Activated T-helper 1 cell treated with anti-CD3 and anti-CD28 coated beads, Interleukin-2, amount 50 U/mL, for 16 hours (primary cell): ENCODE results near the gene CNIH2.

Experiments
- DNase-seq, 2 donors: peaks; one replicate each; pipeline ENCODE4 v3.0.0-alpha.2; 2020; ENCODE audit warnings: low read depth in 1 of 2, low spot score in 1 of 2

Gene CNIH2

DNA sequence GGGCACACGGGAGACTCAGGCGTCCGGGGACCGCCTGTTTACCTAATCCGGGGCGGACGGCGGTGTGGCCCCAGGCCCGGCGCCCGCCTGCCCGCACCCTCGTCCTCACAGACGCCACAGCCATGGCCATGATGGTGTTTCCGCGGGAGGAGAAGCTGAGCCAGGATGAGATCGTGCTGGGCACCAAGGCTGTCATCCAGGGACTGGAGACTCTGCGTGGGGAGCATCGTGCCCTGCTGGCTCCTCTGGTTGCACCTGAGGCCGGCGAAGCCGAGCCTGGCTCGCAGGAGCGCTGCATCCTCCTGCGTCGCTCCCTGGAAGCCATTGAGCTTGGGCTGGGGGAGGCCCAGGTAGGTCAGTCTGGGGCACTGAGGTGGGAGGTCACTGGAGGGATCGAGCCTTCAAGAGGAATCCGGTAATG is 19.5 kb upstream of the CNIH2 start:
- no peak for DNase-seq

DNA sequence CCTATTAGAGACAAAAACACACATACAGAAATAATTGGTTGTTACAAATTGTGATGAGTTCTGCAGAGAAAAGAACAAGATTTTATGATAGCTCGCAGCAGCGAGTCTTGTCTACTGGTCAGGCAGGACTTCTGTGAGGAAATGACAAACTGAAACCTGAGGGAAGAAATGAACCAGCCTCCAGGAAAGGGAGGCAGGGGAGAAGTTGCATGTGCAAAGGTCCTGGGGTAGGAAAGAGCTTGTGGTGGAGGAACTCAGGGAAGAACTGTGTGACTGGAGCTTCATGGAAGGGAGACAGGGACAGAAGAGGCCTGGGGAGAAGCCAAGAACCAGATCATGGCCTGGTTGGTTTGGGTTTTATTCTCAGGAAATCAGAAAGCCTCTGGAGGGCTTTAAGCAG is 18.8 kb upstream of the CNIH2 start:
- no peak for DNase-seq

- no peak for DNase-seq
Measured at GRCh38 chr11:66259956-66260355, 18.0 kb upstream of the CNIH2 start.

DNA sequence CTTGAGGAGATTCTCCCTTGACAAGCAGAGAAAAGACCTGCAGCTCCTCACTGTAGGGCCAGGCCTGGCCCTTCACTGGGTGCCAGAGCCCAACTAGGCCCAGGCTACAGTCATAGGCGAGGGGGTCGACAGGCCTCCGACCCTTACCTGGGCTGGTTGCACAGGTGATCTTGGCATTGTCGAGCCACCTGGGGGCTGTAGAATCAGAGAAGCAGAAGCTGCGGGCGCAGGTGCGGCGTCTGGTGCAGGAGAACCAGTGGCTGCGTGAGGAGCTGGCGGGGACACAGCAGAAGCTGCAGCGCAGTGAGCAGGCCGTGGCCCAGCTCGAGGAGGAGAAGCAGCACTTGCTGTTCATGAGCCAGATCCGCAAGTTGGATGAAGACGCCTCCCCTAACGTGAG is 16.4 kb upstream of the CNIH2 start:
- DNase-seq = no peak

- no peak for DNase-seq
Measured at GRCh38 chr11:66262191-66262590, 15.8 kb upstream of the CNIH2 start.

DNA sequence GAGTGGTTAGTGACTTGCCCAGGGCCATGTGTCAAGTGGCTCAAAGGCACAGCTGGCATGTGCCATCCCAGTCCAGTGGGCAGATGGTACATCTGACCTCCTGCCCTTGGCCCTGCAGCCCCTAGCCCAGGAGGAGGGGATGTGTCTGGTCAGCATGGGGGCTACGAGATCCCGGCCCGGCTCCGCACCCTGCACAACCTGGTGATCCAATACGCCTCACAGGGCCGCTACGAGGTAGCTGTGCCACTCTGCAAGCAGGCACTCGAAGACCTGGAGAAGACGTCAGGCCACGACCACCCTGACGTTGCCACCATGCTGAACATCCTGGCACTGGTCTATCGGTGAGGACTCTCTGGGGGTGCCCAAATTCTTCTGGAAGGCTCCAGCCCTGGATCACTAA is 15.3 kb upstream of the CNIH2 start:
- DNase-seq = no peak

- DNase-seq = no peak
Measured at GRCh38 chr11:66263231-66263630, 14.7 kb upstream of the CNIH2 start.

DNA sequence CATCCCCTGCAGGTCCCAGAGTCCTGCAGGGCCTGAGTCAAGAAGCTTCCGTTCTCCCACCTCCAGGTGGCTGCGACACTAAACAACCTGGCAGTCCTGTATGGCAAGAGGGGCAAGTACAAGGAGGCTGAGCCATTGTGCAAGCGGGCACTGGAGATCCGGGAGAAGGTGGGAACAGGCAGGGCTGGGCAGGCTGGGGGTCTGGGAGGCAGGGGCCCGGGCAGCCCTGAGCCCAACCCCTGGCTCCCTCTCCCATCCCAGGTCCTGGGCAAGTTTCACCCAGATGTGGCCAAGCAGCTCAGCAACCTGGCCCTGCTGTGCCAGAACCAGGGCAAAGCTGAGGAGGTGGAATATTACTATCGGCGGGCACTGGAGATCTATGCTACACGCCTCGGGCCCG is 14.2 kb upstream of the CNIH2 start:
- DNase-seq = no peak

- DNase-seq = no peak
Measured at GRCh38 chr11:66264383-66264782, 13.6 kb upstream of the CNIH2 start.

- no peak for DNase-seq
Measured at GRCh38 chr11:66264914-66265313, 13.1 kb upstream of the CNIH2 start.

GRCh38 chr11:66265531-66266377 is 12.2 kb upstream of the CNIH2 start:
- DNase-seq = no peak

- DNase-seq = no peak
Measured at GRCh38 chr11:66266378-66267038, 11.5 kb upstream of the CNIH2 start.

DNA sequence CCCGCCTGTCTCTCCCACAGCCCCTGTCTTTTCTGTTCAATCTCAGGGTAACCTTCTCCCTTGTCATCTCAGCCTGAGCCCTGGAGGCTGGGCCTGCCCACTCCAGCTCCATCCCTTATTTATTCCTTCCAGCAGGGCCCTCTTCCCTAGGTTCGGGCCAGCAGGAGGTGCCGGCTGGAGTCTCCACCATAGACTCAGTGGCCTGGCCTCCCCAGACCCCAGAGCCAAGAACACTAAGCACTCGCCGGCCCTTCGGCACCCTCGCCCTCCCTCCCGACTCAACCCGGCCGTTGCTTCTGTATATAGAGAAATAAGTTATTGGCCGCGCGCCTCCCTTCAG is 11.0 kb upstream of the CNIH2 start:
- DNase-seq = no peak

- DNase-seq = peak; percentile 65 to 81
Measured at GRCh38 chr11:66267379-66268243, 10.4 kb upstream of the CNIH2 start.

GRCh38 chr11:66268244-66268951 is 9.6 kb upstream of the CNIH2 start, which contains the start of gene RAB1B:
RAB1B (plus strand) TSS chr11:66268639; CDS start chr11:66268680, 41 bp downstream.
- DNase-seq = peak; percentile 99 to 100

- no peak for DNase-seq
Measured at GRCh38 chr11:66268952-66269905, 8.7 kb upstream of the CNIH2 start.

DNA sequence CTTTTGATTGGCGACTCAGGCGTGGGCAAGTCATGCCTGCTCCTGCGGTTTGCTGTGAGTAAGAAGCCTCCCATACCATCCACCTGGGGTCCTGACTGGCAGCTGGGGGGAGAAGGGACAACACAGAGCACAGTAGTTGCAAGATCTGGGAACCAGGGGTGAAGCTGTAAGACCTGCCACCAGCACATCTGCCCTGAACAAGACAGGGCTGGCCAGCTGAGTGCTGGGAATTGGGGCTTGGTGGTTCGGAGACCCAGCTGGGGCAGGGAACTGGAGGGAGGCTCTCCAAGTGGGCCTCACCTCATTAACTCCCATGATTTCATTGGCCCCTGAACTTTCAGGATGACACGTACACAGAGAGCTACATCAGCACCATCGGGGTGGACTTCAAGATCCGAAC is 6.2 kb upstream of the CNIH2 start:
- DNase-seq = no peak

GRCh38 chr11:66272596-66272995 is 5.4 kb upstream of the CNIH2 start:
- no peak for DNase-seq

DNA sequence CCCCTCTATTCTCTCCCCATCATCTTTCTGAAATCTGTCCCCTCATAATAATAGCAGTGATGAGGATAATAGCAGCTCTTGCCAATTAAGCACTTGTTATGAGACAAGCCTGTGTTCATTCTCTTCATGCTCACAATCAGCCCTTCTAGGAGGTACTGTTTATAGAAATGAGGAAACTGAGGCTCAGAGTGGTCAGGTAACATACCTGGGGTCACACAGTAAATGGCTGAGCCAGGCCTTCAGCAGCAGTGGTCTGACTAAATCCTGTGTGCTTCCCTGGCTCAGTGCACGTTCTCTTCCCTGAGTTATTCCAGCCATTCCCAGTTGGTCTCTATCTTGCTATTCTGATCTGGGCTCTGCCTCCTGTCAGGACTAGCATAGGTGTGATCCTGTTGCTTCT is 3.8 kb upstream of the CNIH2 start:
- DNase-seq = no peak

GRCh38 chr11:66275396-66275795 is 2.6 kb upstream of the CNIH2 start:
- no peak for DNase-seq
